NCI-H1048 (cell line): ENCODE data around the gene ATP6V0A4.
"Not testable (repeated sequence)": the region's sequence is repeated elsewhere in the genome, so short reads cannot be mapped to it uniquely, and the experiment has no call there.

Experiments used
- DNase-seq: peaks from one replicate; lab custom pipeline; 2025; lab: John Stamatoyannopoulos, UW

ATP6V0A4 gene

GRCh38 chr7:138797715-138798320 lies at the start of gene ATP6V0A4, which contains the start of gene TMEM213:
ATP6V0A4 (minus strand) TSS chr7:138798196; CDS start chr7:138771247, 26,949 bp downstream.
TMEM213 (plus strand) TSS chr7:138797994; CDS start chr7:138798105, 111 bp downstream.
- no peak for DNase-seq

- no peak for DNase-seq
Measured at GRCh38 chr7:138845711-138846110, 47.7 kb upstream of the ATP6V0A4 start.

GRCh38 chr7:138843632-138844580 lies 45.9 kb upstream of the ATP6V0A4 start:
- DNase-seq, result no peak

GRCh38 chr7:138842111-138842510 lies 44.1 kb upstream of the ATP6V0A4 start:
- no peak for DNase-seq

GRCh38 chr7:138838166-138838565 lies 40.2 kb upstream of the ATP6V0A4 start:
- no peak for DNase-seq

GRCh38 chr7:138837627-138838026 lies 39.6 kb upstream of the ATP6V0A4 start:
- DNase-seq, result no peak

GRCh38 chr7:138835087-138835486 lies 37.1 kb upstream of the ATP6V0A4 start:
- no peak for DNase-seq

GRCh38 chr7:138834583-138834982 lies 36.6 kb upstream of the ATP6V0A4 start:
- DNase-seq, result no peak

- no peak for DNase-seq
Measured at GRCh38 chr7:138833596-138833995, 35.6 kb upstream of the ATP6V0A4 start.

- DNase-seq, result no peak
Measured at GRCh38 chr7:138832966-138833365, 35.0 kb upstream of the ATP6V0A4 start.

- no peak for DNase-seq
Measured at GRCh38 chr7:138829335-138829734, 31.3 kb upstream of the ATP6V0A4 start.

GRCh38 chr7:138828302-138828701 lies 30.3 kb upstream of the ATP6V0A4 start:
- no peak for DNase-seq

GRCh38 chr7:138825049-138825721 lies 27.2 kb upstream of the ATP6V0A4 start:
- DNase-seq, result no peak

- DNase-seq, result no peak
Measured at GRCh38 chr7:138822867-138823535, 25.0 kb upstream of the ATP6V0A4 start.

GRCh38 chr7:138821912-138822311 lies 23.9 kb upstream of the ATP6V0A4 start:
- DNase-seq, result no peak

- no peak for DNase-seq
Measured at GRCh38 chr7:138819625-138820024, 21.6 kb upstream of the ATP6V0A4 start.

- no peak for DNase-seq
Measured at GRCh38 chr7:138816650-138817049, 18.7 kb upstream of the ATP6V0A4 start.

- DNase-seq, result no peak
Measured at GRCh38 chr7:138814816-138815332, 16.9 kb upstream of the ATP6V0A4 start.

GRCh38 chr7:138813945-138814344 lies 15.9 kb upstream of the ATP6V0A4 start:
- DNase-seq, result no peak

- not testable (repeated sequence) for DNase-seq
Measured at GRCh38 chr7:138811327-138811726, 13.3 kb upstream of the ATP6V0A4 start.

- DNase-seq, result no peak
Measured at GRCh38 chr7:138809346-138809745, 11.3 kb upstream of the ATP6V0A4 start.

GRCh38 chr7:138804618-138805017 lies 6.6 kb upstream of the ATP6V0A4 start:
- no peak for DNase-seq
